HepG2 (cell line): ENCODE measurements around the gene IQCC.

Experiments
- ARNT ChIP-seq: fragments of 450-650 bp; IDR thresholded peaks from 2 replicates; pipeline ENCODE4 v1.6.1; 2017
- ARNTL ChIP-seq: sonication (generic); formaldehyde crosslinking; IDR thresholded peaks from 2 replicates; pipeline ENCODE4 v1.4.0; 2020; ENCODE audit warnings: mild to moderate bottlenecking, missing genetic modification reagents
- CTCF ChIP-seq: sonication (generic); formaldehyde crosslinking; IDR thresholded peaks from 2 replicates; pipeline ENCODE4 v1.5.0; 2020; ENCODE audit warnings: mild to moderate bottlenecking, missing genetic modification reagents, moderate library complexity
- EP300 ChIP-seq, 3 experiments: sonication (generic) in 1 of 3; formaldehyde crosslinking in 1 of 3; IDR thresholded peaks; 2 replicates each; pipeline versions ENCODE4 v1.5.1 to v1.6.1; 2011 to 2020; ENCODE audit warnings: low read depth in 2 of 3, low read length in 2 of 3, borderline replicate concordance in 1 of 3, improper control_type of control experiment in 1 of 3, mild to moderate bottlenecking in 1 of 3, missing genetic modification reagents in 1 of 3, moderate library complexity in 1 of 3
- HMGA1 ChIP-seq: sonication (generic); formaldehyde crosslinking; conservative IDR thresholded peaks from 2 replicates; pipeline ENCODE4 v1.4.0; 2020; ENCODE audit warnings: missing genetic modification reagents
- MAZ ChIP-seq, 2 experiments: sonication (generic) in 1 of 2; formaldehyde crosslinking in 1 of 2; IDR thresholded peaks; 2 replicates each; pipeline versions ENCODE4 v1.5.0 to v1.6.1; 2012 to 2020; ENCODE audit warnings: low read depth in 2 of 2, mild to moderate bottlenecking in 2 of 2, borderline replicate concordance in 1 of 2, improper control_type of control experiment in 1 of 2, low read length in 1 of 2, missing genetic modification reagents in 1 of 2, moderate library complexity in 1 of 2
- NFIB ChIP-seq: sonication (generic); formaldehyde crosslinking; IDR thresholded peaks from 2 replicates; pipeline ENCODE4 v1.9.0; 2021; ENCODE audit warnings: missing genetic modification reagents, mild to moderate bottlenecking, borderline replicate concordance
- SMC3 ChIP-seq: IDR thresholded peaks from 2 replicates; pipeline ENCODE4 v1.6.1; 2011; ENCODE audit warnings: low read length, improper control_type of control experiment
- TCF12 ChIP-seq, 2 experiments: fragments of 450-650 bp in 1 of 2; sonication (generic) in 1 of 2; formaldehyde crosslinking in 1 of 2; IDR thresholded peaks; 2 replicates each; pipeline versions ENCODE4 v1.6.1 to v1.8.0; 2017 to 2022; ENCODE audit warnings: antibody characterized with exemption in 1 of 2, mild to moderate bottlenecking in 1 of 2, missing genetic modification reagents in 1 of 2, moderate library complexity in 1 of 2
- ZNF143 ChIP-seq: sonication (generic); formaldehyde crosslinking; IDR thresholded peaks from 2 replicates; pipeline ENCODE4 v1.4.0; 2020; ENCODE audit warnings: missing genetic modification reagents
- ZNF331 ChIP-seq: sonication (generic); formaldehyde crosslinking; IDR thresholded peaks from 2 replicates; pipeline ENCODE4 v1.4.0; 2020; ENCODE audit warnings: missing genetic modification reagents

- TF ChIP-seq TCF12 (IDR thresholded peaks at IDR 0.05): no peak
- TF ChIP-seq TCF12 (CRISPR knock-in tag; IDR thresholded peaks at IDR 0.05): no peak
- no peak for TF ChIP-seq HMGA1 (CRISPR knock-in tag)
- no peak for TF ChIP-seq ZNF143
- TF ChIP-seq CTCF (CRISPR knock-in tag): no peak
- no peak for TF ChIP-seq ARNTL (CRISPR knock-in tag)
- TF ChIP-seq EP300 (IDR thresholded peaks at IDR 0.05; ENCODE audit: low read depth in 2 of 2, low read length in 2 of 2): no peak
- TF ChIP-seq EP300 (CRISPR knock-in tag; IDR thresholded peaks at IDR 0.05; ENCODE audit: borderline replicate concordance): no peak
- no peak for TF ChIP-seq MAZ (IDR thresholded peaks at IDR 0.05; ENCODE audit: borderline replicate concordance, low read depth, low read length)
- TF ChIP-seq MAZ (CRISPR knock-in tag; IDR thresholded peaks at IDR 0.05; ENCODE audit: low read depth): no peak
- TF ChIP-seq NFIB (CRISPR knock-in tag): no peak
- no peak for TF ChIP-seq ZNF331 (CRISPR knock-in tag)
- TF ChIP-seq ARNT: no peak
- no peak for TF ChIP-seq SMC3
Measured at GRCh38 chr1:32179193-32179442, 26.4 kb upstream of the IQCC start.
